ENCODE results near the gene TLCD1. TPM values are rescaled to one million over a fixed set of nuclear protein-coding genes. Genes with fewer than 3 reads are reported as not detected.

TLCD1 gene
- total RNA-seq, 1 experiment from 2014 or later = 44.9 TPM

- CTCF ChIA-PET = no interaction called here
- no peak for DNase-seq
- H3K27ac Mint-ChIP-seq (ENCODE audit: unreplicated experiment) = no peak overlapping the region
- BruUV-seq (replicated peaks) = no TSS peak
- peaks cover 18% of the 10 kb centered on the region for H3K4me1 Mint-ChIP-seq (ENCODE audit: low read depth, unreplicated experiment)
- H3K4me3 Mint-ChIP-seq (ENCODE audit: low read depth, unreplicated experiment) = peak overlapping the region; percentile 89
- no peak for TF ChIP-seq CTCF (IDR thresholded peaks at IDR 0.05; ENCODE audit: unreplicated experiment)
- peaks cover 47% of the 10 kb centered on the region for H3K36me3 Mint-ChIP-seq (ENCODE audit: insufficient read depth, unreplicated experiment)
- intact Hi-C loops (cut with micrococcal nuclease; ENCODE audit: unreplicated experiment) = loop anchor here (5.0 kb wide), 1 partner anchor 55 kb away; the partner anchor contains the start of genes SDF2 and SUPT6H
- H3K27me3 Mint-ChIP-seq (ENCODE audit: unreplicated experiment) = no peaks in the 10 kb centered on the region
- H3K9me3 Mint-ChIP-seq (ENCODE audit: low read depth, unreplicated experiment) = no peaks in the 10 kb centered on the region
Measured at GRCh38 chr17:28716740-28717577, 9.1 kb downstream of the TLCD1 start.

- TF ChIP-seq CTCF (IDR thresholded peaks at IDR 0.05; ENCODE audit: unreplicated experiment) = no peak
- CTCF ChIA-PET = no interaction called here
- Mint-ChIP-seq H3K27ac (ENCODE audit: unreplicated experiment) (no peak overlapping the region), H3K9me3 (ENCODE audit: low read depth, unreplicated experiment) (no peaks in the 10 kb centered on the region), H3K27me3 (ENCODE audit: unreplicated experiment) (no peaks in the 10 kb centered on the region), H3K4me3 (ENCODE audit: low read depth, unreplicated experiment) (no peak overlapping the region), H3K36me3 (ENCODE audit: insufficient read depth, unreplicated experiment) (peaks cover 45% of the 10 kb centered on the region), H3K4me1 (ENCODE audit: low read depth, unreplicated experiment) (peaks cover 18% of the 10 kb centered on the region)
- intact Hi-C loops (cut with micrococcal nuclease; ENCODE audit: unreplicated experiment) = loop anchor here (5.0 kb wide), 1 partner anchor 53 kb away; the partner anchor contains the start of genes SDF2 and SUPT6H
- no peak for DNase-seq
- no TSS peak for BruUV-seq (replicated peaks)
Measured at GRCh38 chr17:28715217-28715616, 10.8 kb downstream of the TLCD1 start.

GRCh38 chr17:28714281-28714680, 11.8 kb downstream of the TLCD1 start:
- Mint-ChIP-seq H3K36me3 (ENCODE audit: insufficient read depth, unreplicated experiment) (peaks cover 44% of the 10 kb centered on the region), H3K27ac (ENCODE audit: unreplicated experiment) (no peak overlapping the region), H3K9me3 (ENCODE audit: low read depth, unreplicated experiment) (no peaks in the 10 kb centered on the region), H3K4me1 (ENCODE audit: low read depth, unreplicated experiment) (peaks cover 15% of the 10 kb centered on the region), H3K4me3 (ENCODE audit: low read depth, unreplicated experiment) (no peak overlapping the region), H3K27me3 (ENCODE audit: unreplicated experiment) (no peaks in the 10 kb centered on the region)
- BruUV-seq (replicated peaks) = no TSS peak
- no peak for TF ChIP-seq CTCF (IDR thresholded peaks at IDR 0.05; ENCODE audit: unreplicated experiment)
- CTCF ChIA-PET = no interaction called here
- intact Hi-C loops (cut with micrococcal nuclease; ENCODE audit: unreplicated experiment) = no loop called here
- no peak for DNase-seq

- Mint-ChIP-seq H3K27ac (ENCODE audit: unreplicated experiment) (no peak overlapping the region), H3K27me3 (ENCODE audit: unreplicated experiment) (no peaks in the 10 kb centered on the region), H3K9me3 (ENCODE audit: low read depth, unreplicated experiment) (no peaks in the 10 kb centered on the region), H3K4me1 (ENCODE audit: low read depth, unreplicated experiment) (peaks cover 1% of the 10 kb centered on the region), H3K36me3 (ENCODE audit: insufficient read depth, unreplicated experiment) (peaks cover 40% of the 10 kb centered on the region), H3K4me3 (ENCODE audit: low read depth, unreplicated experiment) (no peak overlapping the region)
- CTCF ChIA-PET = no interaction called here
- no peak for TF ChIP-seq CTCF (IDR thresholded peaks at IDR 0.05; ENCODE audit: unreplicated experiment)
- no TSS peak for BruUV-seq (replicated peaks)
- DNase-seq = no peak
- intact Hi-C loops (cut with micrococcal nuclease; ENCODE audit: unreplicated experiment) = no loop called here
Measured at GRCh38 chr17:28712705-28713415, 13.2 kb downstream of the TLCD1 start.

Data from Calu3 (cell line).